ENCODE measurements around the gene SETMAR. TPM values are rescaled to one million over a fixed set of nuclear protein-coding genes. Genes with fewer than 3 reads are reported as not detected.
"Not testable (repeated sequence)": the region's sequence is repeated elsewhere in the genome, so short reads cannot be mapped to it uniquely, and the experiment has no call there.

The SETMAR gene
- polyA plus RNA-seq, 1 donor (not counting 4 experiments of a cell fraction or from before 2014, with no cell fraction given), result 12.7 TPM

- Histone ChIP-seq H3K27ac (ENCODE audit: control insufficient read depth, insufficient read depth, low read length) (no peak overlapping the region), H3K9ac (ENCODE audit: control insufficient read depth, extremely low read depth, insufficient read depth, low read length) (no peak overlapping the region), H3K4me1 (ENCODE audit: control insufficient read depth, extremely low read depth, insufficient read depth, low read length) (no peaks in the 10 kb centered on the region), H2AFZ (ENCODE audit: control insufficient read depth, low read length) (no peak overlapping the region), H3K27me3 (ENCODE audit: control insufficient read depth, extremely low read depth, insufficient read depth, low read length) (no peaks in the 10 kb centered on the region), H3K4me3 (ENCODE audit: control insufficient read depth in 2 of 3, extremely low read depth in 1 of 3, insufficient read depth in 2 of 3, low read depth in 1 of 3, low read length in 3 of 3) (no peak overlapping the region), H3K9me3 (ENCODE audit: control insufficient read depth, low read depth, low read length) (no peaks in the 10 kb centered on the region), H3K4me2 (ENCODE audit: control insufficient read depth, extremely low read depth, insufficient read depth, low read depth, low read length) (no peak overlapping the region), H4K20me1 (ENCODE audit: control insufficient read depth, extremely low read depth, insufficient read depth, low read length) (no peaks in the 10 kb centered on the region), H3K79me2 (ENCODE audit: control insufficient read depth, insufficient read depth, low read length) (no peaks in the 10 kb centered on the region), H3K36me3 (ENCODE audit: control insufficient read depth in 2 of 2, extremely low read depth in 1 of 2, insufficient read depth in 2 of 2, low read length in 2 of 2) (no peaks in the 10 kb centered on the region), H3K9me1 (ENCODE audit: control insufficient read depth, extremely low read depth, insufficient read depth, low read length) (no peaks in the 10 kb centered on the region)
- dilution Hi-C loops (cut with MboI; ENCODE audit: extremely low pct_ligation_motif_present, low sequenced_read_pairs), result loop anchor here (25.0 kb wide), 1 partner anchor 1085 kb away; no protein-coding TSS in a partner anchor
- DNase-seq (ENCODE audit: low read depth, low spot score), result no peak
- FAIRE-seq, result no peak
- no peak for TF ChIP-seq EZH2 (IDR thresholded peaks at IDR 0.05; ENCODE audit: low read length)
- TF ChIP-seq, protein P1, sequence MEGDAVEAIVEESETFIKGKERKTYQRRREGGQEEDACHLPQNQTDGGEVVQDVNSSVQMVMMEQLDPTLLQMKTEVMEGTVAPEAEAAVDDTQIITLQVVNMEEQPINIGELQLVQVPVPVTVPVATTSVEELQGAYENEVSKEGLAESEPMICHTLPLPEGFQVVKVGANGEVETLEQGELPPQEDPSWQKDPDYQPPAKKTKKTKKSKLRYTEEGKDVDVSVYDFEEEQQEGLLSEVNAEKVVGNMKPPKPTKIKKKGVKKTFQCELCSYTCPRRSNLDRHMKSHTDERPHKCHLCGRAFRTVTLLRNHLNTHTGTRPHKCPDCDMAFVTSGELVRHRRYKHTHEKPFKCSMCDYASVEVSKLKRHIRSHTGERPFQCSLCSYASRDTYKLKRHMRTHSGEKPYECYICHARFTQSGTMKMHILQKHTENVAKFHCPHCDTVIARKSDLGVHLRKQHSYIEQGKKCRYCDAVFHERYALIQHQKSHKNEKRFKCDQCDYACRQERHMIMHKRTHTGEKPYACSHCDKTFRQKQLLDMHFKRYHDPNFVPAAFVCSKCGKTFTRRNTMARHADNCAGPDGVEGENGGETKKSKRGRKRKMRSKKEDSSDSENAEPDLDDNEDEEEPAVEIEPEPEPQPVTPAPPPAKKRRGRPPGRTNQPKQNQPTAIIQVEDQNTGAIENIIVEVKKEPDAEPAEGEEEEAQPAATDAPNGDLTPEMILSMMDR (optimal IDR thresholded peaks at IDR 0.05 in 1 of 3, IDR thresholded peaks at IDR 0.05 in 1 of 3, conservative IDR thresholded peaks at IDR 0.05 in 1 of 3; ENCODE audit: extremely low read depth in 1 of 3, insufficient read depth in 2 of 3, low read length in 3 of 3), result no peak
Observed at GRCh38 chr3:4297486-4297885, 5.7 kb upstream of the SETMAR start.

DNA sequence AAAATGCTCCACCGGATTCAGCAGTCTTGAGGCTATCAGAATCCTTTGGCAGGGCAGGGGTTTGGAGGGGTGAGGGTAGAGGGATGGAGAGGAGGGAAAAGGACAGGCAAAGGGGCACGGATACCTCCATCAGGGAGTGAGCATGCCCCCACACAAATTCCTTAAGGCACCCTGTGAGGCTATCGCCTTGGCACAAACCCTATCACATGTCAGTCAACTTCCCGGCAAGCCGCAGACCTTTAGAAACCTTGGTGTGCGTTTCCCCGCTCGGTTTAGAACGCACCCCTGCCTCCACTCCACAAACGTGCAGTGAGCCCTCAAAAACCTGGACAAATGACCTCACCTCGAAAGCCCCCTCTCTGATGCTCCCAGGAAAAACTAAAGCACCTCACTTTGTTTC is 422 bp upstream of the SETMAR start:
- Histone ChIP-seq H3K9me1 (ENCODE audit: control insufficient read depth, extremely low read depth, insufficient read depth, low read length) (no peaks in the 10 kb centered on the region), H2AFZ (ENCODE audit: control insufficient read depth, low read length) (peak overlapping the region; percentile 97), H3K79me2 (ENCODE audit: control insufficient read depth, insufficient read depth, low read length) (peaks cover 5% of the 10 kb centered on the region), H3K9ac (ENCODE audit: control insufficient read depth, extremely low read depth, insufficient read depth, low read length) (peak overlapping the region; percentile 91), H3K4me3 (ENCODE audit: control insufficient read depth in 2 of 3, extremely low read depth in 1 of 3, insufficient read depth in 2 of 3, low read depth in 1 of 3, low read length in 3 of 3) (peak overlapping the region; percentile 59 to 97 (median 95)), H4K20me1 (ENCODE audit: control insufficient read depth, extremely low read depth, insufficient read depth, low read length) (no peaks in the 10 kb centered on the region), H3K27ac (ENCODE audit: control insufficient read depth, insufficient read depth, low read length) (peak overlapping the region; percentile 82), H3K4me1 (ENCODE audit: control insufficient read depth, extremely low read depth, insufficient read depth, low read length) (peaks cover 23% of the 10 kb centered on the region), H3K27me3 (ENCODE audit: control insufficient read depth, extremely low read depth, insufficient read depth, low read length) (no peaks in the 10 kb centered on the region), H3K36me3 (ENCODE audit: control insufficient read depth in 2 of 2, extremely low read depth in 1 of 2, insufficient read depth in 2 of 2, low read length in 2 of 2) (no peaks in the 10 kb centered on the region), H3K9me3 (ENCODE audit: control insufficient read depth, low read depth, low read length) (no peaks in the 10 kb centered on the region), H3K4me2 (ENCODE audit: control insufficient read depth, extremely low read depth, insufficient read depth, low read depth, low read length) (peak overlapping the region; percentile 95)
- DNase-seq (ENCODE audit: low read depth, low spot score) (no peak), FAIRE-seq (no peak)
- TF ChIP-seq, protein P1 (optimal IDR thresholded peaks at IDR 0.05 in 1 of 3, IDR thresholded peaks at IDR 0.05 in 1 of 3, conservative IDR thresholded peaks at IDR 0.05 in 1 of 3; ENCODE audit: extremely low read depth in 1 of 3, insufficient read depth in 2 of 3, low read length in 3 of 3), result no peak
- TF ChIP-seq EZH2 (IDR thresholded peaks at IDR 0.05; ENCODE audit: low read length), result no peak
- dilution Hi-C loops (cut with MboI; ENCODE audit: extremely low pct_ligation_motif_present, low sequenced_read_pairs), result no loop called here

DNA sequence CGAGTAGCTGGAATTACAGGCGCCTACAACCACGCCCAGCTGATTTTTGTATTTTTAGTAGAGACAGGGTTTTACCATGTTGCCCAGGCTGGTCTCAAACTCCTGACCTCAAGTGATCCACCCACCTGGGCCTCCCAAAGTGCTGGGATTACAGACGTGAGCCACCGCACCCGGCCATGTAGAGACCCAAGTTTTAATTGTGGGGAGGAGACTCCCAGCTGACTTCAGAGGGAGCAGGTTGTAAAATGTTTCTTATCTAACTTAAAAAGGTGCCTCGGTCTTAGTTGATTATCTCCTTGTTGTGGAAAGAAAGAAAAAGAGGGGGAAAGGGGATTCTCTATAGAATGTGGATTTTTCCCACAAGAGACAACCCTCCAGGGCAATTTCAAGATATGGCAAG is 2.0 kb downstream of the SETMAR start:
- H3K9me1 ChIP-seq (ENCODE audit: control insufficient read depth, extremely low read depth, insufficient read depth, low read length); FAIRE-seq; H2AFZ ChIP-seq (ENCODE audit: control insufficient read depth, low read length); DNase-seq (ENCODE audit: low read depth, low spot score); H3K79me2 ChIP-seq (ENCODE audit: control insufficient read depth, insufficient read depth, low read length); H3K27me3 ChIP-seq (ENCODE audit: control insufficient read depth, extremely low read depth, insufficient read depth, low read length); H3K27ac ChIP-seq (ENCODE audit: control insufficient read depth, insufficient read depth, low read length); H4K20me1 ChIP-seq (ENCODE audit: control insufficient read depth, extremely low read depth, insufficient read depth, low read length); H3K36me3 ChIP-seq (ENCODE audit: control insufficient read depth in 2 of 2, extremely low read depth in 1 of 2, insufficient read depth in 2 of 2, low read length in 2 of 2); dilution Hi-C loops (cut with MboI; ENCODE audit: extremely low pct_ligation_motif_present, low sequenced_read_pairs); H3K9me3 ChIP-seq (ENCODE audit: control insufficient read depth, low read depth, low read length); H3K9ac ChIP-seq (ENCODE audit: control insufficient read depth, extremely low read depth, insufficient read depth, low read length): not testable (repeated sequence)
- Histone ChIP-seq H3K4me1 (ENCODE audit: control insufficient read depth, extremely low read depth, insufficient read depth, low read length) (peaks cover 23% of the 10 kb centered on the region), H3K4me2 (ENCODE audit: control insufficient read depth, extremely low read depth, insufficient read depth, low read depth, low read length) (peak overlapping the region; percentile 95), H3K4me3 (ENCODE audit: control insufficient read depth in 2 of 3, extremely low read depth in 1 of 3, insufficient read depth in 2 of 3, low read depth in 1 of 3, low read length in 3 of 3) (peak overlapping the region in 1 of 3 experiments; percentile 21)

Measured in keratinocyte (primary cell).